GM06990 (cell line): ENCODE results near the gene ATG7.

Experiments used
- DNase-seq: peaks from one replicate; pipeline ENCODE4 v3.0.0-alpha.2; 2011; ENCODE audit not compliant: insufficient read length; ENCODE audit errors: extremely low read depth
- H3K27me3 ChIP-seq: replicated peaks from 2 replicates; pipeline ENCODE4 v1.6.0; 2011; ENCODE audit warnings: low read length; ENCODE audit not compliant: control insufficient read depth, insufficient read depth
- H3K36me3 ChIP-seq: 2 replicates; pipeline ENCODE4 v1.5.1; 2011; ENCODE audit warnings: low read length; ENCODE audit not compliant: control insufficient read depth, insufficient read depth
- H3K4me3 ChIP-seq: replicated peaks from 2 replicates; pipeline ENCODE4 v1.5.1; 2011; ENCODE audit warnings: low read depth, mild to moderate bottlenecking, control low read depth, low read length
- CTCF ChIP-seq: IDR thresholded peaks from 2 replicates; pipeline ENCODE4 v1.5.1; 2011; ENCODE audit warnings: low read length, control low read depth, mild to moderate bottlenecking, inconsistent platforms; ENCODE audit not compliant: insufficient read depth, poor library complexity, severe bottlenecking

The ATG7 gene

DNA sequence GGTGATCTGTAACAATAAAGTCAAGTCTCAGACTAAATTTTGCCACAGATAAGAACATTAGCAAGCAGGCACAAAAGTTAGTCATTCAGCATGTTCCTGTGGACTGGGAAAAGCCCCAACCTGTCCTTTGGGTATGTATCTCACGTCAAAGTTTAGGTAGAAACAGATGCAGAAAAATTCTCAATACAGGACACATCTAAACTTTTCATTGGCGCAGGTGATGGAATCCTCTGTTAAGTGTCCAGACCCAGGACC lies 120.6 kb downstream of the ATG7 start:
- TF ChIP-seq CTCF, result no peak
- H3K36me3 ChIP-seq, result no peaks in the 10 kb centered on the region; the same call in 1 of the 2 replicates
- H3K4me3 ChIP-seq, result no peak overlapping the region
- no peaks in the 10 kb centered on the region for H3K27me3 ChIP-seq
- no peak for DNase-seq

DNA sequence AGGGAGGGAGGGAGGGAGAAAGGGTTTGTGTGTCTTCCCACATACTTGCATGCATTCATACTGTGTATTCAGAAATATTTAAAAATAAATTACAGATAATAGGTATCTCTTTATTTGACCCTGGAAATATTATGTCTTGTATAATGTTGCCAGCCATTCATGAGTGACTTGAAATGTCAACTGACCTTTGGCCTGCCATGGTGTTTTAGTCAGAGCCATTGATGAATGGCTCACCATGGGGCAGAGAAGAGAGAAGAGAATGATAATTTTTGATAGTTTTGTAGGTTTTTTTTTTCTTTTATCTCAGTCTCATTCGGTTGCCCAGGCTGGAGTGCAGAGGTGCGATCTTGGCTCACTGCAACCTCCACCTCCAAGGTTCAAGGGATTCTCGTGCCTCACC lies 121.2 kb downstream of the ATG7 start:
- no peaks in the 10 kb centered on the region; the same call in 1 of the 2 replicates for H3K36me3 ChIP-seq
- H3K4me3 ChIP-seq, result no peak overlapping the region
- no peaks in the 10 kb centered on the region for H3K27me3 ChIP-seq
- TF ChIP-seq CTCF, result no peak
- no peak for DNase-seq

GRCh38 chr3:11394392-11394791 lies 122.2 kb downstream of the ATG7 start:
- Histone ChIP-seq H3K4me3 (no peak overlapping the region), H3K36me3 (no peaks in the 10 kb centered on the region; the same call in 1 of the 2 replicates), H3K27me3 (no peaks in the 10 kb centered on the region)
- TF ChIP-seq CTCF, result no peak
- DNase-seq, result no peak

GRCh38 chr3:11400213-11400612 lies 128.0 kb downstream of the ATG7 start:
- H3K36me3 ChIP-seq, result no peaks in the 10 kb centered on the region
- H3K27me3 ChIP-seq, result no peaks in the 10 kb centered on the region
- no peak overlapping the region for H3K4me3 ChIP-seq
- TF ChIP-seq CTCF, result no peak
- no peak for DNase-seq

DNA sequence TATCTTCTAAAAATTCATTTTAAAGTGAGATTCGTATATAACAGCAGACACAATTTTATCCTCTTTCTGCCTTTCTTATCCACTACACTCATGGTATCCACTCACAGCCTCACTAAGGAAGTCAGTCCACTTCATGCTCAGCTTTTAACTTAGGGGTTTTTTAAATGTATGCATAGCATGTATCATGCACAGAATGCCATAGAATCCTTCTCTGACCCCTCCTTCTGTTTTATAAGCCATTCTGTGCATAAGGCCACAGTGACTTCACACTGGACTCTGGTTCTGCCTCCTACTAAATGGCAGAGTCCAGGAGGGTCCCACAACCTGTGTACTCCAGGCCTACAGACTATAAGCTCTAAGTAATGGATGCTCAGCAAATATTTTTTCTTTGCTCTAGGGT lies 129.2 kb downstream of the ATG7 start:
- no peaks in the 10 kb centered on the region; the same call in 1 of the 2 replicates for H3K36me3 ChIP-seq

More for the DNA sequence above, 129.2 kb downstream of the ATG7 start:
- H3K27me3 ChIP-seq, result no peaks in the 10 kb centered on the region
- DNase-seq, result no peak
- no peak for TF ChIP-seq CTCF
- H3K4me3 ChIP-seq, result no peak overlapping the region
